ENCODE results near the gene TTI1.

The TTI1 gene

DNA sequence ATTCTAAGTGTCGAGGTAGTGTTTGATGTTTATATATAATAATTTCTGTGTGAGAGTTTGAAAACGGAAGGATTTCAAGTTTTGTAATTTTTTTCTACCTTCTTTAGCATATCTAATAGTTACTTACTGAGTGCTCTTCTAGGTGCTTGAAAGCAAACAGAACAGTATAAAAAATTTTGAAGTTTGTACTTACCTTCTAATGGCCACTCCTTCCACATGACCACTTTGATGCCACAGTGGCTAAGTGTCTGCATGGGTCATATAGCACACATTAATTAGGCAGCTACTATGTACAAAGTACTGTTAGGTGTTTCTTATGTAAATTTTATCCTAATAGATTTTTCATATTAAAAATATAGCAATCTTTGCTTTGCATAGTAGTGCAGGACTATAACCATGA, 21.4 kb upstream of the TTI1 start:
- no CpG with 5 or more reads among the region's 2 CpGs for WGBS, 2 donors (ENCODE audit: extremely low coverage in 2 of 2, insufficient read length in 2 of 2, insufficient replicate concordance in 1 of 2)
- no peak overlapping the region for H3K9ac ChIP-seq (ENCODE audit: low read depth, low read length, poor library complexity)
- H3K23ac ChIP-seq (ENCODE audit: low read depth, low read length, poor library complexity) = no peak overlapping the region
- H3K4ac ChIP-seq (ENCODE audit: low read length) = no peak overlapping the region
- DNase-seq (ENCODE audit: low spot score) = no peak
- H2AK5ac ChIP-seq (ENCODE audit: low read depth, low read length) = no peak overlapping the region
- peaks cover 10 to 92% of the 10 kb centered on the region in 2 donors for H3K36me3 ChIP-seq (replicated peaks in 1 of 2; ENCODE audit: control insufficient read depth in 2 of 2, insufficient read depth in 2 of 2, low read length in 2 of 2)
- no peaks in the 10 kb centered on the region for H3K9me3 ChIP-seq (replicated peaks in 1 of 2; ENCODE audit: control insufficient read depth in 2 of 2, insufficient read depth in 1 of 2, low read depth in 1 of 2, low read length in 2 of 2)
- no peak overlapping the region for H2BK120ac ChIP-seq (ENCODE audit: low read depth, low read length)
- H3K27ac ChIP-seq (replicated peaks; ENCODE audit: low read length) = no peak overlapping the region
- H3K4me1 ChIP-seq (ENCODE audit: control insufficient read depth in 2 of 2, insufficient read depth in 1 of 2, low read depth in 1 of 2, low read length in 2 of 2) = peaks cover 0 to 2% of the 10 kb centered on the region in 2 donors
- no peak overlapping the region for H3K14ac ChIP-seq (ENCODE audit: low read length)
- H3K4me2 ChIP-seq (ENCODE audit: insufficient read depth, low read length, poor library complexity, severe bottlenecking) = no peak overlapping the region
- H2AFZ ChIP-seq (ENCODE audit: low read length) = no peak overlapping the region
- H4K8ac ChIP-seq (ENCODE audit: low read depth, low read length) = no peak overlapping the region
- no peak overlapping the region for H3K4me3 ChIP-seq (ENCODE audit: low read length in 2 of 2)
- no peak overlapping the region for H2BK15ac ChIP-seq (ENCODE audit: low read length)
- H3K79me1 ChIP-seq (ENCODE audit: low read depth, low read length) = no peaks in the 10 kb centered on the region
- H2BK12ac ChIP-seq (ENCODE audit: low read length) = no peak overlapping the region
- peaks cover 0 to 2% (median 0%) of the 10 kb centered on the region in 3 experiments for H3K27me3 ChIP-seq (ENCODE audit: control insufficient read depth in 3 of 3, insufficient read depth in 3 of 3, low read depth in 1 of 3, low read length in 3 of 3)
- H4K91ac ChIP-seq (ENCODE audit: low read depth, low read length, poor library complexity) = no peak overlapping the region
- no peak overlapping the region for H2BK5ac ChIP-seq (ENCODE audit: low read length)
- H3K18ac ChIP-seq (ENCODE audit: low read length) = no peak overlapping the region

DNA sequence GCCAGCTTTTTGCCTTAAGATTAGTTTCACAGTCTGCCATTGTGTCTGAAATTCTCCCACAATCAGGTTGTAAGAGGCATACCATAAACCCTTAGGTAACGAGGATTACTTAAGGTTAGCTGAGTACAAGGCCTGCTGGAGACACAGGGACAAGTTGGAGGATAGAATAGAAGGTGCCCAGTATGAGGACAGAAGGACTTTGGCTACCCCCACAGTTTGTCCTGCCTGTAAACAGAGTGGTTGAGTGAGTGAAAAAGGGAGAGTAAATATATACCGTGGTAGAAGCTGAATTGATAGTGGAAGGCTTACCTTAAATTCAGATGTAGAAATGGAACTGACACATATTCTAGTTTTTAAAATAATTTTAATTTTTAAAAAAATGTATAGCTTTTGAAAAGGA, 19.6 kb upstream of the TTI1 start:
- Histone ChIP-seq H3K9ac (ENCODE audit: low read depth, low read length, poor library complexity) (no peak overlapping the region), H3K9me3 (replicated peaks in 1 of 2; ENCODE audit: control insufficient read depth in 2 of 2, insufficient read depth in 1 of 2, low read depth in 1 of 2, low read length in 2 of 2) (no peaks in the 10 kb centered on the region), H3K4ac (ENCODE audit: low read length) (no peak overlapping the region), H3K4me1 (ENCODE audit: control insufficient read depth in 2 of 2, insufficient read depth in 1 of 2, low read depth in 1 of 2, low read length in 2 of 2) (peaks cover 0 to 2% of the 10 kb centered on the region in 2 donors), H3K4me3 (ENCODE audit: low read length in 2 of 2) (no peak overlapping the region), H3K4me2 (ENCODE audit: insufficient read depth, low read length, poor library complexity, severe bottlenecking) (no peak overlapping the region), H3K27me3 (ENCODE audit: control insufficient read depth in 3 of 3, insufficient read depth in 3 of 3, low read depth in 1 of 3, low read length in 3 of 3) (peaks cover 0 to 2% (median 0%) of the 10 kb centered on the region in 3 experiments), H2BK5ac (ENCODE audit: low read length) (no peak overlapping the region), H3K36me3 (replicated peaks in 1 of 2; ENCODE audit: control insufficient read depth in 2 of 2, insufficient read depth in 2 of 2, low read length in 2 of 2) (peaks cover 6 to 91% of the 10 kb centered on the region in 2 donors), H2BK12ac (ENCODE audit: low read length) (no peak overlapping the region), H4K8ac (ENCODE audit: low read depth, low read length) (no peak overlapping the region), H3K18ac (ENCODE audit: low read length) (no peak overlapping the region), H2AFZ (ENCODE audit: low read length) (no peak overlapping the region), H2AK5ac (ENCODE audit: low read depth, low read length) (no peak overlapping the region), H4K91ac (ENCODE audit: low read depth, low read length, poor library complexity) (no peak overlapping the region), H2BK15ac (ENCODE audit: low read length) (no peak overlapping the region), H3K27ac (replicated peaks; ENCODE audit: low read length) (no peak overlapping the region), H3K14ac (ENCODE audit: low read length) (no peak overlapping the region), H3K23ac (ENCODE audit: low read depth, low read length, poor library complexity) (no peak overlapping the region), H3K79me1 (ENCODE audit: low read depth, low read length) (no peaks in the 10 kb centered on the region), H2BK120ac (ENCODE audit: low read depth, low read length) (no peak overlapping the region)
- WGBS, 2 donors (ENCODE audit: extremely low coverage in 2 of 2, insufficient read length in 2 of 2, insufficient replicate concordance in 1 of 2) = no CpG with 5 or more reads among the region's 2 CpGs
- DNase-seq (ENCODE audit: low spot score) = no peak

DNA sequence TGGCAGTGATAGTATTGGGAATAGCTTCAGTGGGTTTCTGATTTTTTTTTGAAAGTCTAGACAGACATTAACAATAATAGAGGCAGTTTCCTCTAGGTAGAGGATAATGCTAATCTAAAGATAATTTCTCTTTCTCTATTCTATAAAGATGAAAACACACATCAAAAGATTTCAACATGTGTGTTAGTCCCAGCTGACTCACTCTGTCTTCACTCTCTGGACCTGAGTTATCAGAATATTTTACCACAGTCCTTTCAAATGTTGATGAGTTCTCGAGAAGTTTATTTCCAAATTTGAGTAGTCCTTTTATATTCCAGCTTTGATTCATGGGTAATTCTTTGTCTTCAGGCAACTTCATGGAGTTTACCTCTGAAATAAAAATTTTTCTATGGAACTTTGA, 17.4 kb upstream of the TTI1 start:
- Histone ChIP-seq H3K27ac (replicated peaks; ENCODE audit: low read length) (no peak overlapping the region), H3K23ac (ENCODE audit: low read depth, low read length, poor library complexity) (no peak overlapping the region), H3K14ac (ENCODE audit: low read length) (no peak overlapping the region), H2BK120ac (ENCODE audit: low read depth, low read length) (no peak overlapping the region), H3K9ac (ENCODE audit: low read depth, low read length, poor library complexity) (no peak overlapping the region), H3K36me3 (replicated peaks in 1 of 2; ENCODE audit: control insufficient read depth in 2 of 2, insufficient read depth in 2 of 2, low read length in 2 of 2) (peaks cover 6 to 89% of the 10 kb centered on the region in 2 donors), H3K4me3 (ENCODE audit: low read length in 2 of 2) (no peak overlapping the region), H3K4me2 (ENCODE audit: insufficient read depth, low read length, poor library complexity, severe bottlenecking) (no peak overlapping the region), H2AFZ (ENCODE audit: low read length) (no peak overlapping the region), H2BK15ac (ENCODE audit: low read length) (no peak overlapping the region), H4K91ac (ENCODE audit: low read depth, low read length, poor library complexity) (no peak overlapping the region), H2AK5ac (ENCODE audit: low read depth, low read length) (no peak overlapping the region), H3K27me3 (ENCODE audit: control insufficient read depth in 3 of 3, insufficient read depth in 3 of 3, low read depth in 1 of 3, low read length in 3 of 3) (no peaks in the 10 kb centered on the region), H3K18ac (ENCODE audit: low read length) (no peak overlapping the region), H3K4ac (ENCODE audit: low read length) (no peak overlapping the region), H3K4me1 (ENCODE audit: control insufficient read depth in 2 of 2, insufficient read depth in 1 of 2, low read depth in 1 of 2, low read length in 2 of 2) (peaks cover 0 to 2% of the 10 kb centered on the region in 2 donors), H4K8ac (ENCODE audit: low read depth, low read length) (no peak overlapping the region), H3K9me3 (replicated peaks in 1 of 2; ENCODE audit: control insufficient read depth in 2 of 2, insufficient read depth in 1 of 2, low read depth in 1 of 2, low read length in 2 of 2) (no peaks in the 10 kb centered on the region), H3K79me1 (ENCODE audit: low read depth, low read length) (no peaks in the 10 kb centered on the region), H2BK5ac (ENCODE audit: low read length) (no peak overlapping the region), H2BK12ac (ENCODE audit: low read length) (no peak overlapping the region)
- WGBS, 2 donors (ENCODE audit: extremely low coverage in 2 of 2, insufficient read length in 2 of 2, insufficient replicate concordance in 1 of 2) = no CpG with 5 or more reads among the region's 1 CpG
- no peak for DNase-seq (ENCODE audit: low spot score)

DNA sequence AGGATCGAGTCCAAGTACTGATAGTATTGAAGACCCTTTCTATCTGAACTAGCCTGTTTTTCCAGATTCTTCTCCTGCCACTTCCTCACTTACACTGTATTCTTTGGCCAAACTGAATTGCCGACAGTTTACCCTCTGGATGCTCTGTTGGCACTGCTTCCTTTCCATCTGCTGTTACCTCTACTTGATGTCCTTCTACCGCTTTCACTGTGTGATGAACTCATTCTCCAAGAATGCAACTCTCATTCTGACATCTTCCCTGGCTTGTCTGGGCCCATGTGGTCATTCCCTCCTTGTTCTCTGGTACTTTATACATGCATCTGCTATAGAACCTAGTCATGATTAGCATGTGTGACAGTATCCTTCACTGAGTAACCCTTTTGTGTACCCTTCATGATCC, 16.5 kb upstream of the TTI1 start:
- no CpG with 5 or more reads among the region's 3 CpGs for WGBS, 2 donors (ENCODE audit: extremely low coverage in 2 of 2, insufficient read length in 2 of 2, insufficient replicate concordance in 1 of 2)
- no peak overlapping the region for H3K27ac ChIP-seq (replicated peaks; ENCODE audit: low read length)
- no peaks in the 10 kb centered on the region for H3K9me3 ChIP-seq (replicated peaks in 1 of 2; ENCODE audit: control insufficient read depth in 2 of 2, insufficient read depth in 1 of 2, low read depth in 1 of 2, low read length in 2 of 2)
- no peak for DNase-seq (ENCODE audit: low spot score)
- no peak overlapping the region for H2BK120ac ChIP-seq (ENCODE audit: low read depth, low read length)
- H3K14ac ChIP-seq (ENCODE audit: low read length) = no peak overlapping the region
- H2BK15ac ChIP-seq (ENCODE audit: low read length) = no peak overlapping the region
- no peak overlapping the region for H2BK5ac ChIP-seq (ENCODE audit: low read length)
- no peak overlapping the region for H3K4me3 ChIP-seq (ENCODE audit: low read length in 2 of 2)
- no peak overlapping the region for H3K9ac ChIP-seq (ENCODE audit: low read depth, low read length, poor library complexity)
- no peak overlapping the region for H3K18ac ChIP-seq (ENCODE audit: low read length)
- no peak overlapping the region for H3K23ac ChIP-seq (ENCODE audit: low read depth, low read length, poor library complexity)
- H4K8ac ChIP-seq (ENCODE audit: low read depth, low read length) = no peak overlapping the region
- H2BK12ac ChIP-seq (ENCODE audit: low read length) = no peak overlapping the region
- no peak overlapping the region for H3K4me2 ChIP-seq (ENCODE audit: insufficient read depth, low read length, poor library complexity, severe bottlenecking)
- H2AFZ ChIP-seq (ENCODE audit: low read length) = no peak overlapping the region
- no peak overlapping the region for H3K4ac ChIP-seq (ENCODE audit: low read length)
- H3K27me3 ChIP-seq (ENCODE audit: control insufficient read depth in 3 of 3, insufficient read depth in 3 of 3, low read depth in 1 of 3, low read length in 3 of 3) = no peaks in the 10 kb centered on the region
- H4K91ac ChIP-seq (ENCODE audit: low read depth, low read length, poor library complexity) = no peak overlapping the region
- peaks cover 0 to 2% of the 10 kb centered on the region in 2 donors for H3K4me1 ChIP-seq (ENCODE audit: control insufficient read depth in 2 of 2, insufficient read depth in 1 of 2, low read depth in 1 of 2, low read length in 2 of 2)
- no peak overlapping the region for H2AK5ac ChIP-seq (ENCODE audit: low read depth, low read length)
- H3K79me1 ChIP-seq (ENCODE audit: low read depth, low read length) = no peaks in the 10 kb centered on the region
- H3K36me3 ChIP-seq (replicated peaks in 1 of 2; ENCODE audit: control insufficient read depth in 2 of 2, insufficient read depth in 2 of 2, low read length in 2 of 2) = peaks cover 6 to 92% of the 10 kb centered on the region in 2 donors

All from neuronal stem cell (in vitro differentiated cells).